Activated T-cell treated with anti-CD3 and anti-CD28 coated beads, Interleukin-2, amount 50 U/mL, for 24 hours (primary cell): ENCODE results near the gene CDCP2.

Experiments used
- DNase-seq: peaks from one replicate; pipeline ENCODE4 v3.0.0-alpha.2; 2020
- H3K27ac Mint-ChIP-seq: 2 replicates; pipeline ENCODE4 v1.8.0; 2020; ENCODE audit warnings: mild to moderate bottlenecking, mixed read lengths
- H3K27me3 Mint-ChIP-seq: 2 replicates; pipeline ENCODE4 v1.8.0; 2020; ENCODE audit warnings: mixed read lengths
- H3K36me3 Mint-ChIP-seq: 2 replicates; pipeline ENCODE4 v1.8.0; 2020; ENCODE audit warnings: low read depth, mixed read lengths
- H3K4me1 Mint-ChIP-seq: 2 replicates; pipeline ENCODE4 v1.8.0; 2020; ENCODE audit warnings: low read depth, mixed read lengths
- H3K4me3 Mint-ChIP-seq: 2 replicates; pipeline ENCODE4 v1.8.0; 2020; ENCODE audit warnings: mild to moderate bottlenecking, moderate library complexity, mixed read lengths
- H3K9me3 Mint-ChIP-seq: 2 replicates; pipeline ENCODE4 v1.8.0; 2020; ENCODE audit warnings: mixed read lengths

Gene CDCP2

GRCh38 chr1:54135436-54136120 lies 17.2 kb downstream of the CDCP2 start:
- no peaks in the 10 kb centered on the region for H3K27me3 Mint-ChIP-seq
- no peaks in the 10 kb centered on the region for H3K9me3 Mint-ChIP-seq
- no peak overlapping the region for H3K27ac Mint-ChIP-seq
- DNase-seq = no peak
- no peaks in the 10 kb centered on the region for H3K4me1 Mint-ChIP-seq
- H3K4me3 Mint-ChIP-seq = no peak overlapping the region
- H3K36me3 Mint-ChIP-seq = no peaks in the 10 kb centered on the region

GRCh38 chr1:54134295-54134694 lies 18.5 kb downstream of the CDCP2 start:
- Mint-ChIP-seq H3K27ac (no peak overlapping the region), H3K4me3 (no peak overlapping the region), H3K4me1 (no peaks in the 10 kb centered on the region), H3K9me3 (no peaks in the 10 kb centered on the region), H3K27me3 (no peaks in the 10 kb centered on the region), H3K36me3 (no peaks in the 10 kb centered on the region)
- no peak for DNase-seq

GRCh38 chr1:54132495-54132894 lies 20.3 kb downstream of the CDCP2 start:
- Mint-ChIP-seq H3K4me1 (no peaks in the 10 kb centered on the region), H3K27ac (no peak overlapping the region), H3K9me3 (no peaks in the 10 kb centered on the region), H3K4me3 (no peak overlapping the region), H3K27me3 (no peaks in the 10 kb centered on the region), H3K36me3 (no peaks in the 10 kb centered on the region)
- DNase-seq = no peak

GRCh38 chr1:54131419-54131818 lies 21.4 kb downstream of the CDCP2 start:
- no peak overlapping the region for H3K4me3 Mint-ChIP-seq
- no peaks in the 10 kb centered on the region for H3K27me3 Mint-ChIP-seq
- H3K27ac Mint-ChIP-seq = no peak overlapping the region
- DNase-seq = no peak
- no peaks in the 10 kb centered on the region for H3K9me3 Mint-ChIP-seq
- no peaks in the 10 kb centered on the region for H3K4me1 Mint-ChIP-seq
- no peaks in the 10 kb centered on the region for H3K36me3 Mint-ChIP-seq

- Mint-ChIP-seq H3K4me3 (no peak overlapping the region), H3K36me3 (no peaks in the 10 kb centered on the region)
These were observed 22.9 kb downstream of the CDCP2 start for GRCh38 chr1:54129858-54130257.

GRCh38 chr1:54127594-54128300 lies 25.1 kb downstream of the CDCP2 start:
- Mint-ChIP-seq H3K9me3 (no peaks in the 10 kb centered on the region), H3K27ac (no peak overlapping the region), H3K4me3 (no peak overlapping the region), H3K4me1 (no peaks in the 10 kb centered on the region), H3K36me3 (no peaks in the 10 kb centered on the region), H3K27me3 (no peaks in the 10 kb centered on the region)
- DNase-seq = no peak

More at GRCh38 chr1:54129858-54130257, 22.9 kb downstream of the CDCP2 start:
- Mint-ChIP-seq H3K9me3 (no peaks in the 10 kb centered on the region), H3K27ac (no peak overlapping the region), H3K27me3 (no peaks in the 10 kb centered on the region), H3K4me1 (no peaks in the 10 kb centered on the region)
- no peak for DNase-seq

GRCh38 chr1:54126271-54126815 lies 26.5 kb downstream of the CDCP2 start:
- H3K4me3 Mint-ChIP-seq = no peak overlapping the region
- no peak overlapping the region for H3K27ac Mint-ChIP-seq
- no peak for DNase-seq
- peaks cover 7% of the 10 kb centered on the region for H3K4me1 Mint-ChIP-seq
- H3K27me3 Mint-ChIP-seq = peaks cover 7% of the 10 kb centered on the region
- H3K36me3 Mint-ChIP-seq = no peaks in the 10 kb centered on the region
- H3K9me3 Mint-ChIP-seq = no peaks in the 10 kb centered on the region

- no peak overlapping the region for H3K27ac Mint-ChIP-seq
- H3K4me3 Mint-ChIP-seq = no peak overlapping the region
- peaks cover 8% of the 10 kb centered on the region for H3K4me1 Mint-ChIP-seq
- H3K27me3 Mint-ChIP-seq = peaks cover 8% of the 10 kb centered on the region
- DNase-seq = no peak
- H3K9me3 Mint-ChIP-seq = no peaks in the 10 kb centered on the region
- H3K36me3 Mint-ChIP-seq = no peaks in the 10 kb centered on the region
These were observed 27.3 kb downstream of the CDCP2 start for GRCh38 chr1:54125386-54126070.

GRCh38 chr1:54124906-54125305 lies 27.9 kb downstream of the CDCP2 start:
- Mint-ChIP-seq H3K4me1 (peaks cover 8% of the 10 kb centered on the region), H3K36me3 (no peaks in the 10 kb centered on the region), H3K27ac (no peak overlapping the region), H3K9me3 (no peaks in the 10 kb centered on the region), H3K4me3 (no peak overlapping the region), H3K27me3 (peaks cover 8% of the 10 kb centered on the region)
- no peak for DNase-seq

GRCh38 chr1:54124472-54124871 lies 28.3 kb downstream of the CDCP2 start:
- DNase-seq = no peak
- H3K27me3 Mint-ChIP-seq = peaks cover 8% of the 10 kb centered on the region
- no peaks in the 10 kb centered on the region for H3K9me3 Mint-ChIP-seq
- H3K4me1 Mint-ChIP-seq = peaks cover 8% of the 10 kb centered on the region
- no peak overlapping the region for H3K4me3 Mint-ChIP-seq
- no peaks in the 10 kb centered on the region for H3K36me3 Mint-ChIP-seq
- H3K27ac Mint-ChIP-seq = no peak overlapping the region

- Mint-ChIP-seq H3K36me3 (no peaks in the 10 kb centered on the region), H3K27me3 (peaks cover 8% of the 10 kb centered on the region), H3K27ac (no peak overlapping the region), H3K4me1 (peaks cover 8% of the 10 kb centered on the region), H3K9me3 (no peaks in the 10 kb centered on the region), H3K4me3 (no peak overlapping the region)
- no peak for DNase-seq
These were observed 29.8 kb downstream of the CDCP2 start for GRCh38 chr1:54122992-54123391.

- DNase-seq = no peak
- H3K27me3 Mint-ChIP-seq = peaks cover 8% of the 10 kb centered on the region
- H3K36me3 Mint-ChIP-seq = no peaks in the 10 kb centered on the region
- H3K9me3 Mint-ChIP-seq = no peaks in the 10 kb centered on the region
- H3K4me1 Mint-ChIP-seq = peaks cover 8% of the 10 kb centered on the region
- H3K27ac Mint-ChIP-seq = no peak overlapping the region
- H3K4me3 Mint-ChIP-seq = no peak overlapping the region
These were observed 30.6 kb downstream of the CDCP2 start for GRCh38 chr1:54122135-54122751.

- Mint-ChIP-seq H3K4me1 (peaks cover 8% of the 10 kb centered on the region), H3K9me3 (no peaks in the 10 kb centered on the region), H3K4me3 (peak overlapping the region; percentile 40), H3K27ac (no peak overlapping the region), H3K27me3 (peaks cover 8% of the 10 kb centered on the region), H3K36me3 (no peaks in the 10 kb centered on the region)
- DNase-seq = peak; percentile 78
These were observed 31.2 kb downstream of the CDCP2 start for GRCh38 chr1:54121482-54122134.
